Endothelial cell of umbilical vein (primary cell): ENCODE data around the gene ZNF679. TPM values are rescaled to one million over a fixed set of nuclear protein-coding genes. Genes with fewer than 3 reads are reported as not detected.

Experiments used
- BruUV-seq: library from RNA; stranded (reverse); fragments of 400-500 nt; replicated peaks from 2 replicates; lab custom pipeline; 2021; lab: Mats Ljungman, UMichigan
- CTCF ChIA-PET: fragments of 300-600, 350-600 bp; sonication (Branson Sonifier 250); formaldehyde crosslinking; loops from one replicate; lab custom pipeline; 2021; ENCODE audit warnings: antibody characterized with exemption, inconsistent platforms; lab: Charles Lee
- POLR2A ChIA-PET: fragments of 300-600, 350-600 bp; sonication (Branson Sonifier 250); formaldehyde crosslinking; loops from one replicate; lab custom pipeline; 2021; ENCODE audit warnings: antibody characterized with exemption, inconsistent platforms; lab: Charles Lee
- DNase-seq: peaks from one replicate; pipeline ENCODE4 v3.0.0-alpha.2; 2011; ENCODE audit warnings: low read depth, low spot score
- FAIRE-seq: peaks from 2 replicates; lab custom pipeline; 2011; peaks lifted over from hg19 to GRCh38; lab: Jason Lieb, UNC
- H2AFZ ChIP-seq: 2 replicates; pipeline ENCODE4 v1.6.0; 2012; ENCODE audit warnings: low read depth, low read length, control low read depth, inconsistent platforms
- H3K27ac ChIP-seq: 2 replicates; pipeline ENCODE4 v1.5.1; 2011; ENCODE audit warnings: low read depth, mild to moderate bottlenecking, control low read depth, low read length, moderate library complexity; ENCODE audit not compliant: insufficient read depth
- H3K27me3 ChIP-seq, 2 experiments: 2 replicates each; pipeline versions ENCODE4 v1.6.0 to v1.6.1; 2011; ENCODE audit warnings: low read length in 2 of 2, mixed read lengths in 1 of 2; ENCODE audit not compliant: control insufficient read depth in 2 of 2, insufficient read depth in 2 of 2
- H3K36me3 ChIP-seq, 2 experiments: 2 replicates in 1 of 2; 3 replicates in 1 of 2; pipeline ENCODE4 v1.5.1; 2011; ENCODE audit warnings: low read length in 2 of 2, mild to moderate bottlenecking in 1 of 2, moderate library complexity in 1 of 2; ENCODE audit not compliant: control insufficient read depth in 2 of 2, insufficient read depth in 2 of 2; ENCODE audit errors: extremely low read depth in 1 of 2
- H3K4me1 ChIP-seq: 3 replicates; pipeline ENCODE4 v1.5.1; 2011; ENCODE audit warnings: mild to moderate bottlenecking, low read length; ENCODE audit not compliant: control insufficient read depth, insufficient read depth; ENCODE audit errors: extremely low read depth
- H3K4me2 ChIP-seq: 2 replicates; pipeline ENCODE4 v1.6.1; 2011; ENCODE audit warnings: low read length, control low read depth, mixed read lengths; ENCODE audit not compliant: insufficient read depth
- H3K4me3 ChIP-seq, 3 experiments: fragments of 200-600 bp in 1 of 3; sonication (generic), shearing (Covaris generic) in 1 of 3; replicated peaks in 1 of 3; 2 replicates each; pipeline ENCODE4 v1.5.1; 2011 to 2016; ENCODE audit warnings: control low read depth in 3 of 3, low read length in 3 of 3, mild to moderate bottlenecking in 2 of 3, inconsistent platforms in 1 of 3, low read depth in 1 of 3, moderate library complexity in 1 of 3; ENCODE audit not compliant: insufficient read depth in 1 of 3
- H3K79me2 ChIP-seq: 2 replicates; pipeline ENCODE4 v1.6.0; 2012; ENCODE audit warnings: low read length, inconsistent platforms; ENCODE audit not compliant: control insufficient read depth, insufficient read depth
- H3K9ac ChIP-seq: replicated peaks from 2 replicates; pipeline ENCODE3; 2011; ENCODE audit warnings: low read length, control low read depth; ENCODE audit not compliant: insufficient read depth; ENCODE audit errors: extremely low read depth
- H3K9me1 ChIP-seq: replicated peaks from 3 replicates; pipeline ENCODE4 v1.6.0; 2011; ENCODE audit warnings: mild to moderate bottlenecking, low read length; ENCODE audit not compliant: control insufficient read depth, insufficient read depth; ENCODE audit errors: extremely low read depth
- H3K9me3 ChIP-seq: replicated peaks from 2 replicates; pipeline ENCODE4 v1.5.1; 2012; ENCODE audit warnings: low read length, inconsistent platforms; ENCODE audit not compliant: control insufficient read depth, insufficient read depth
- H4K20me1 ChIP-seq: replicated peaks from 2 replicates; pipeline ENCODE3; 2011; ENCODE audit warnings: mild to moderate bottlenecking, low read length; ENCODE audit not compliant: control insufficient read depth, insufficient read depth; ENCODE audit errors: extremely low read depth
- EZH2 ChIP-seq: IDR thresholded peaks from 2 replicates; pipeline ENCODE4 v1.6.1; 2012; ENCODE audit warnings: borderline replicate concordance, low read depth, mild to moderate bottlenecking, moderate library complexity, low read length, inconsistent platforms; ENCODE audit not compliant: severe bottlenecking
- FOS ChIP-seq: IDR thresholded peaks from 2 replicates; pipeline ENCODE4 v1.6.1; 2011; ENCODE audit warnings: mild to moderate bottlenecking, low read length, moderate library complexity, borderline replicate concordance; ENCODE audit not compliant: insufficient read depth
- GATA2 ChIP-seq: IDR thresholded peaks from 2 replicates; pipeline ENCODE4 v1.7.0; 2011; ENCODE audit warnings: low read depth, mild to moderate bottlenecking, moderate library complexity, mixed read lengths, low read length; ENCODE audit not compliant: insufficient read length, insufficient read depth
- JUN ChIP-seq: IDR thresholded peaks from 2 replicates; pipeline ENCODE4 v1.6.1; 2011; ENCODE audit warnings: borderline replicate concordance, low read depth; ENCODE audit not compliant: insufficient read length, insufficient read depth
- MYC ChIP-seq: IDR thresholded peaks from one replicate; pipeline ENCODE4 v1.6.1; 2011; ENCODE audit warnings: mild to moderate bottlenecking, low read depth, low read length
- POLR2A ChIP-seq: IDR thresholded peaks from 2 replicates; pipeline ENCODE4 v1.6.1; 2012; ENCODE audit warnings: low read depth, mild to moderate bottlenecking, control low read depth, low read length
- POLR2AphosphoS5 ChIP-seq: IDR thresholded peaks from 2 replicates; pipeline ENCODE4 v1.6.1; 2012; ENCODE audit warnings: low read depth, mild to moderate bottlenecking, control low read depth, low read length, moderate library complexity; ENCODE audit not compliant: insufficient read depth
- dilution Hi-C: fragments of 300-500 bp; cut with MboI; formaldehyde crosslinking; loops from one replicate; pipeline ENCODE4 v1.15.0; 2019; ENCODE audit warnings: low sequenced_read_pairs; ENCODE audit not compliant: extremely low pct_ligation_motif_present
- intact Hi-C: fragments of 100-400 bp; cut with micrococcal nuclease; formaldehyde crosslinking; loops from one replicate; pipeline ENCODE4 v1.10.0; 2022
- polyA plus RNA-seq, 4 experiments: library from polyadenylated mRNA; depleted of rRNA in 3 of 4; stranded (reverse) in 3 of 4; unstranded in 1 of 4; fragments of >200 nt; gene quantifications; 2 replicates each; pipeline versions ENCODE4 v1.2.1 to v1.2.3, GENCODE V29; 2011 to 2012; ENCODE audit warnings: missing spikeins in 1 of 4
- total RNA-seq: library from RNA; stranded (reverse); gene quantifications from 2 replicates; pipeline ENCODE4 v1.2.3, GENCODE V29; 2021
- TF ChIP-seq, protein P1 (sequence below): IDR thresholded peaks from 2 replicates; pipeline ENCODE4 v1.6.1; 2011; ENCODE audit not compliant: insufficient read depth, insufficient read length

ZNF679 gene
- total and polyA plus RNA-seq, 2 donors (not counting 3 experiments of a cell fraction or from before 2014, with no cell fraction given) = not detected

DNA sequence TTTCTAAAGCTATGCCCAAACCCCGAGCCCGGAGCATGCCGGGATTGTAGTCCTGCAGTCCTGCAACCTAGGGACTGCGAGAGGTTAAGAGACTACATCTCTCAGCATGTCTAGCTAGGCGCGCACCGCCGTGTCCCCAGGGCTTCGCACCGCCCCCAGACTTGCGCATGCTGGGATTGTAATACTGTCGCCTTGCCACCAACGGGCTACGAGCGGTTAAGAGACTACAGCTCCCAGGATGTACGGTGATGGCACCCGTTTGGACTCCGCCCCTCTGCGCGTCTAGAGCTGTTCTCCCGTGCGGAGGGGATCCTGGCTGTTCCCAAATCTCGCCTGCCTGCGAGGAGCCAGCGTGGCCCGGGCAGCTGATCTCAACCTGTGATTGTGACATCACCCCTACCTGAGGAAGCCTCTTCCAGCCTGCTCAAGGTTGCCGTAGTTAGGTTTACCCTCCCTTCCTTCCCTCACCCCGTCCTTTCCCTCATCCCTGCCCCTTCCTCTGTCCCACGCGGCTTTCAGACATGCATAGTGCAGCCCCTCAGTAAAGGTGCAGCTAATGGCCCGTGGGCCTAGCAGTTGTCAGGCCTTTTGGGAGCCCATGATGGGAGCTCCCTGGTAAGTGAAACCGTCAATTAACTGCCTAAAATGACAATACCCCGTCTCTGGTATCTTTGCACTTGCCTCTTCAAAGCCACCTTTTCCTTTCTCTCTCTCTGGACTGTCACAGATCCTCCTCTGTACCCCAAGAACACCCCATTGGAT, 79.2 kb downstream of the ZNF679 start:
- CTCF ChIA-PET = no interaction called here
- no peaks in the 10 kb centered on the region for H3K4me1 ChIP-seq
- dilution Hi-C loops (no loop called here), intact Hi-C loops (no loop called here)
- BruUV-seq = no TSS peak
- H3K79me2 ChIP-seq = no peaks in the 10 kb centered on the region
- no peak overlapping the region for H3K4me2 ChIP-seq
- H3K9me1 ChIP-seq = no peaks in the 10 kb centered on the region
- no peaks in the 10 kb centered on the region for H3K36me3 ChIP-seq
- no peak overlapping the region for H3K27ac ChIP-seq
- H3K9me3 ChIP-seq = no peaks in the 10 kb centered on the region
- POLR2A ChIA-PET = interaction anchor here (0.6 kb wide), 1 partner anchor 252 kb away, joined by 3 read pairs; no protein-coding TSS in a partner anchor
- no peak for TF ChIP-seq POLR2AphosphoS5
- TF ChIP-seq EZH2 = no peak
- no peak for TF ChIP-seq MYC
- no peak for TF ChIP-seq GATA2
- no peak for TF ChIP-seq JUN
- TF ChIP-seq FOS = no peak
- TF ChIP-seq POLR2A = no peak
- TF ChIP-seq, protein P1, sequence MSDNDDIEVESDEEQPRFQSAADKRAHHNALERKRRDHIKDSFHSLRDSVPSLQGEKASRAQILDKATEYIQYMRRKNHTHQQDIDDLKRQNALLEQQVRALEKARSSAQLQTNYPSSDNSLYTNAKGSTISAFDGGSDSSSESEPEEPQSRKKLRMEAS = no peak
- no peak for FAIRE-seq
- H3K4me3 ChIP-seq = no peak overlapping the region
- DNase-seq = peak; percentile 2
- no peaks in the 10 kb centered on the region for H4K20me1 ChIP-seq
- no peak overlapping the region for H3K9ac ChIP-seq
- no peak overlapping the region for H2AFZ ChIP-seq
- H3K27me3 ChIP-seq = no peaks in the 10 kb centered on the region
